ENCODE measurements around the gene LRRC7.

GRCh38 chr1:69930396-69930795, 362.7 kb downstream of the LRRC7 start:
- TF ChIP-seq POLR2A (IDR thresholded peaks at IDR 0.05) (no peak), CTCF (IDR thresholded peaks at IDR 0.05) (no peak)
